Ishikawa (cell line): ENCODE results near the gene FGR.

Experiments
- EGR1 ChIP-seq: IDR thresholded peaks from 2 replicates; pipeline ENCODE4 v1.6.1; 2012
- EP300 ChIP-seq: IDR thresholded peaks from 2 replicates; pipeline ENCODE4 v1.6.1; 2012; ENCODE audit warnings: borderline replicate concordance
- RAD21 ChIP-seq: IDR thresholded peaks from 2 replicates; pipeline ENCODE4 v1.6.1; 2012; ENCODE audit warnings: low read depth
- TF ChIP-seq, protein P1 (sequence below): IDR thresholded peaks from 2 replicates; pipeline ENCODE4 v1.6.1; 2012
- TF ChIP-seq, protein P2 (sequence below): IDR thresholded peaks from 2 replicates; pipeline ENCODE4 v1.6.1; 2012
- TF ChIP-seq, protein P3 (sequence below): IDR thresholded peaks from 2 replicates; pipeline ENCODE4 v1.6.1; 2012; ENCODE audit warnings: low read depth, mild to moderate bottlenecking

DNA sequence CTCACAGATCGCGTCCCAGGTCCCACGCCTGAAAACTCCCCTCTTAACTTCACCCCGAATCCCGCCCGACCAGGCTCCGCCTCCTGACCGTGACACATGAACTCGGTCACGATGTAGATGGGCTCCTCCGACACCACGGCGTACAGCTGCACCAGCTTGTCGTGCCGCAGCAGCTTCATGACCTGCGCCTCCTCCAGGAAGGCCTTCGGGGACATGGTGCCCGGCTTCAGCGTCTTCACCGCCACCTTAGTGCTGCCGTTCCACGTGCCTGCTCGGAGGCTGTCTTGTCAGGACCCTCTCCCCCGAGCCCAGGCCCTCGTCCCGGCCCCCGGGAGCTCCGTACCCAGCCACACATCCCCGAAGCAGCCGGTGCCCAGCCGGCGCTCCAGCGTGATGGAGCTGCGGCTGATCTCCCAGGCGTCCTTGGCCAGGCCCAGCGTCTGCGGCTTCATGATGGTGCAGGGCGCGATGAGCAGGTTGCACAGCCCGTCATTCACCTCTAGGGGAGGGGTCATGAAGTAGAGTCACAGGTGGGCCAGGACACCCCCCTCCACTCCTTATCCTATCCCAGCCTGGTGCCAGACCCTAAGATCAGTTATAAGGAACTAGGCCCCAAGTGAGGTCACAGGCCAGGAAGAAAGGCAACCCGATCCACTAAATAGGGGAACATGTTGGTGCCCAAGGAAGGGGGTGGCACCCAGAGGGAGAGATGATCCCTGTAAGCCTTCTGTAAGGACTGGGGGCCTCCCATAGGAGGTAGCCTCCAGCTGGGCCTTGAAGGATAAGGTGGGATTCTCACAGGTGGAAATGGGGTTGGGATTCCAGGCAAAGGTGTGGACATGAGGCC lies 19.4 kb downstream of the FGR start:
- TF ChIP-seq, protein P1, sequence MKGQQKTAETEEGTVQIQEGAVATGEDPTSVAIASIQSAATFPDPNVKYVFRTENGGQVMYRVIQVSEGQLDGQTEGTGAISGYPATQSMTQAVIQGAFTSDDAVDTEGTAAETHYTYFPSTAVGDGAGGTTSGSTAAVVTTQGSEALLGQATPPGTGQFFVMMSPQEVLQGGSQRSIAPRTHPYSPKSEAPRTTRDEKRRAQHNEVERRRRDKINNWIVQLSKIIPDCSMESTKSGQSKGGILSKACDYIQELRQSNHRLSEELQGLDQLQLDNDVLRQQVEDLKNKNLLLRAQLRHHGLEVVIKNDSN: no peak
- TF ChIP-seq EP300 (no peak), EGR1 (no peak), RAD21 (no peak)
- TF ChIP-seq, protein P2, sequence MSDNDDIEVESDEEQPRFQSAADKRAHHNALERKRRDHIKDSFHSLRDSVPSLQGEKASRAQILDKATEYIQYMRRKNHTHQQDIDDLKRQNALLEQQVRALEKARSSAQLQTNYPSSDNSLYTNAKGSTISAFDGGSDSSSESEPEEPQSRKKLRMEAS: no peak
- TF ChIP-seq, protein P3, sequence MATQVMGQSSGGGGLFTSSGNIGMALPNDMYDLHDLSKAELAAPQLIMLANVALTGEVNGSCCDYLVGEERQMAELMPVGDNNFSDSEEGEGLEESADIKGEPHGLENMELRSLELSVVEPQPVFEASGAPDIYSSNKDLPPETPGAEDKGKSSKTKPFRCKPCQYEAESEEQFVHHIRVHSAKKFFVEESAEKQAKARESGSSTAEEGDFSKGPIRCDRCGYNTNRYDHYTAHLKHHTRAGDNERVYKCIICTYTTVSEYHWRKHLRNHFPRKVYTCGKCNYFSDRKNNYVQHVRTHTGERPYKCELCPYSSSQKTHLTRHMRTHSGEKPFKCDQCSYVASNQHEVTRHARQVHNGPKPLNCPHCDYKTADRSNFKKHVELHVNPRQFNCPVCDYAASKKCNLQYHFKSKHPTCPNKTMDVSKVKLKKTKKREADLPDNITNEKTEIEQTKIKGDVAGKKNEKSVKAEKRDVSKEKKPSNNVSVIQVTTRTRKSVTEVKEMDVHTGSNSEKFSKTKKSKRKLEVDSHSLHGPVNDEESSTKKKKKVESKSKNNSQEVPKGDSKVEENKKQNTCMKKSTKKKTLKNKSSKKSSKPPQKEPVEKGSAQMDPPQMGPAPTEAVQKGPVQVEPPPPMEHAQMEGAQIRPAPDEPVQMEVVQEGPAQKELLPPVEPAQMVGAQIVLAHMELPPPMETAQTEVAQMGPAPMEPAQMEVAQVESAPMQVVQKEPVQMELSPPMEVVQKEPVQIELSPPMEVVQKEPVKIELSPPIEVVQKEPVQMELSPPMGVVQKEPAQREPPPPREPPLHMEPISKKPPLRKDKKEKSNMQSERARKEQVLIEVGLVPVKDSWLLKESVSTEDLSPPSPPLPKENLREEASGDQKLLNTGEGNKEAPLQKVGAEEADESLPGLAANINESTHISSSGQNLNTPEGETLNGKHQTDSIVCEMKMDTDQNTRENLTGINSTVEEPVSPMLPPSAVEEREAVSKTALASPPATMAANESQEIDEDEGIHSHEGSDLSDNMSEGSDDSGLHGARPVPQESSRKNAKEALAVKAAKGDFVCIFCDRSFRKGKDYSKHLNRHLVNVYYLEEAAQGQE: no peak
